OCI-LY1 (cell line): Measurements from ENCODE around the gene PCDHGB2.

Experiments used
- EZH2 ChIP-seq: fragments of 200-600 bp; sonication (generic), shearing (Covaris generic); IDR thresholded peaks from 2 replicates; pipeline ENCODE4 v1.8.0; 2017; ENCODE audit warnings: borderline replicate concordance, mixed run types, mild to moderate bottlenecking, antibody characterized with exemption, low read length, moderate library complexity, mixed read lengths
- TF ChIP-seq, protein P1 (sequence below): fragments of 200-600 bp; sonication (generic), shearing (Covaris generic); IDR thresholded peaks from 2 replicates; pipeline ENCODE4 v1.5.1; 2017; ENCODE audit warnings: mild to moderate bottlenecking, antibody characterized with exemption, low read length, moderate library complexity, mixed read lengths

DNA sequence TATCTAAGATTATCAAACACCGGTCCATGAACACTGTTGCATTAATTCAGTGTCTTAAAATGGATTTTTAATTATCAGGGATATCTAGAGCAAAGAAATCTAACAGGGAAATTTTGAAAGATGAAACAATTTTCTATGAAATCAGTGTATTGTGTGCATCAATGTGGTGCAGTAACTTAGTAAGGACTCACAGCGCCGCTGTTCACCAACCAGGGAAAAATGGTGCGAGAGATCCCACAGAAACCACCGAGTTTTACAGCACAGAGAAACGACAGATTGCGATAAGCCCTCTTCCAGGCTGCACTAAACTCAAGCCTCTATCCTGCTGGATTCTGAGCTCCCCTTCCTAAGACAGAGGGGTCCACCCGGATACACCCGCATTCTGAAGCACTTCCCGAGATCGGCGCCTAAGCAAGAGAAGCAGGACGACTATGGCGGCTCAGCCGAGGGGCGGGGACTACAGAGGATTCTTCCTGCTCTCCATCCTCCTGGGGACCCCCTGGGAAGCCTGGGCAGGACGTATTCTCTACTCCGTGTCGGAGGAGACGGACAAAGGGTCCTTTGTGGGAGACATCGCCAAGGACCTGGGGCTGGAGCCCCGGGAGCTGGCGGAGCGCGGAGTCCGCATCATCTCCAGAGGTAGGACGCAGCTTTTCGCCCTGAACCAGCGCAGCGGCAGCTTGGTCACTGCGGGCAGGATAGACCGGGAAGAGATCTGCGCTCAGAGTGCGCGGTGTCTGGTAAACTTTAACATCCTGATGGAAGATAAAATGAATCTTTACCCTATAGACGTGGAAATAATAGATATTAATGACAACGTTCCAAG lies 22.9 kb downstream of the PCDHGB2 start, which contains the start of gene PCDHGA7:
- TF ChIP-seq EZH2, result no peak
- TF ChIP-seq, protein P1, sequence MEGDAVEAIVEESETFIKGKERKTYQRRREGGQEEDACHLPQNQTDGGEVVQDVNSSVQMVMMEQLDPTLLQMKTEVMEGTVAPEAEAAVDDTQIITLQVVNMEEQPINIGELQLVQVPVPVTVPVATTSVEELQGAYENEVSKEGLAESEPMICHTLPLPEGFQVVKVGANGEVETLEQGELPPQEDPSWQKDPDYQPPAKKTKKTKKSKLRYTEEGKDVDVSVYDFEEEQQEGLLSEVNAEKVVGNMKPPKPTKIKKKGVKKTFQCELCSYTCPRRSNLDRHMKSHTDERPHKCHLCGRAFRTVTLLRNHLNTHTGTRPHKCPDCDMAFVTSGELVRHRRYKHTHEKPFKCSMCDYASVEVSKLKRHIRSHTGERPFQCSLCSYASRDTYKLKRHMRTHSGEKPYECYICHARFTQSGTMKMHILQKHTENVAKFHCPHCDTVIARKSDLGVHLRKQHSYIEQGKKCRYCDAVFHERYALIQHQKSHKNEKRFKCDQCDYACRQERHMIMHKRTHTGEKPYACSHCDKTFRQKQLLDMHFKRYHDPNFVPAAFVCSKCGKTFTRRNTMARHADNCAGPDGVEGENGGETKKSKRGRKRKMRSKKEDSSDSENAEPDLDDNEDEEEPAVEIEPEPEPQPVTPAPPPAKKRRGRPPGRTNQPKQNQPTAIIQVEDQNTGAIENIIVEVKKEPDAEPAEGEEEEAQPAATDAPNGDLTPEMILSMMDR, result no peak
